HepG2 (cell line): ENCODE results near the gene PPA1. TPM values are rescaled to one million over a fixed set of nuclear protein-coding genes. Genes with fewer than 3 reads are reported as not detected.

Experiments
- ATAC-seq: fragments of 200-7000 bp; cut with Tn5 transposase; 3 replicates; pipeline ENCODE4 v1.9.1; 2020; ENCODE audit warnings: mild to moderate bottlenecking, moderate library complexity
- BruUV-seq: library from RNA; stranded (reverse); fragments of 400-500 nt; replicated peaks from 2 replicates; lab custom pipeline; 2021; lab: Mats Ljungman, UMichigan
- CTCF ChIA-PET: fragments of 300-600 bp; formaldehyde crosslinking; extraction: SDS; loops from one replicate; lab custom pipeline; 2021; ENCODE audit warnings: low total read pairs, inconsistent platforms, low intra/inter-chr PET ratio; lab: Yijun Ruan, JAX
- POLR2A ChIA-PET: fragments of 350-600 bp; sonication (Branson Sonifier 250); formaldehyde crosslinking; loops from one replicate; lab custom pipeline; 2020; ENCODE audit warnings: antibody characterized with exemption, inconsistent platforms; lab: Yijun Ruan, JAX
- DNase-seq: peaks from one replicate; pipeline ENCODE4 v3.0.0-alpha.2; 2015; ENCODE audit warnings: low spot score
- FAIRE-seq: peaks from 3 replicates; lab custom pipeline; 2011; peaks lifted over from hg19 to GRCh38; lab: Jason Lieb, UNC
- H2AFZ ChIP-seq: one replicate; pipeline ENCODE4 v1.6.1; 2011; ENCODE audit warnings: low read length, inconsistent platforms
- H3K27ac ChIP-seq: fragments of 300-600 bp; 3 replicates; pipeline ENCODE4 v1.8.0; 2011; ENCODE audit warnings: mixed run types, mild to moderate bottlenecking, mixed read lengths, low read length, inconsistent platforms; ENCODE audit not compliant: insufficient read depth; ENCODE audit errors: extremely low read length
- H3K27me3 ChIP-seq, 2 experiments: fragments of 200-600 bp in 1 of 2; 2 replicates in 1 of 2; 3 replicates in 1 of 2; pipeline versions ENCODE4 v1.6.0 to v1.8.0; 2011; ENCODE audit warnings: low read length in 2 of 2, mild to moderate bottlenecking in 2 of 2, moderate library complexity in 2 of 2, inconsistent platforms in 1 of 2; ENCODE audit not compliant: insufficient read depth in 2 of 2, control insufficient read depth in 1 of 2
- H3K36me3 ChIP-seq, 2 experiments: fragments of 200-600 bp in 1 of 2; replicated peaks in 1 of 2; 2 replicates in 1 of 2; 3 replicates in 1 of 2; pipeline versions ENCODE4 v1.5.1 to v1.8.0; 2011; ENCODE audit warnings: low read length in 2 of 2, inconsistent platforms in 1 of 2; ENCODE audit not compliant: insufficient read depth in 2 of 2, control insufficient read depth in 1 of 2
- H3K4me1 ChIP-seq: 2 replicates; pipeline ENCODE4 v1.5.1; 2012; ENCODE audit warnings: low read length, inconsistent platforms; ENCODE audit not compliant: insufficient read depth
- H3K4me2 ChIP-seq: 2 replicates; pipeline ENCODE4 v1.6.0; 2011; ENCODE audit warnings: low read depth, low read length, inconsistent platforms
- H3K4me3 ChIP-seq, 3 experiments: fragments of 200-600 bp in 1 of 3; sonication (generic), shearing (Covaris generic) in 1 of 3; replicated peaks in 1 of 3; 2 replicates each; pipeline ENCODE4 v1.5.1; 2011 to 2016; ENCODE audit warnings: low read length in 3 of 3, inconsistent platforms in 2 of 3, low read depth in 2 of 3, mild to moderate bottlenecking in 2 of 3, control low read depth in 1 of 3, mixed read lengths in 1 of 3; ENCODE audit not compliant: insufficient read depth in 1 of 3
- H3K79me2 ChIP-seq: one replicate; pipeline ENCODE4 v1.6.1; 2011; ENCODE audit warnings: low read length, inconsistent platforms; ENCODE audit not compliant: insufficient read depth
- H3K9ac ChIP-seq: 2 replicates; pipeline ENCODE4 v1.6.0; 2011; ENCODE audit warnings: mild to moderate bottlenecking, low read depth, low read length, inconsistent platforms; ENCODE audit not compliant: insufficient read depth
- H3K9me3 ChIP-seq: 2 replicates; pipeline ENCODE4 v1.5.1; 2012; ENCODE audit warnings: mild to moderate bottlenecking, low read length
- H4K20me1 ChIP-seq: 2 replicates; pipeline ENCODE4 v1.6.0; 2011; ENCODE audit warnings: inconsistent platforms, mild to moderate bottlenecking, low read length, moderate library complexity; ENCODE audit not compliant: insufficient read depth
- FLYWCH1 ChIP-seq: sonication (generic); formaldehyde crosslinking; IDR thresholded peaks from 2 replicates; pipeline ENCODE4 v1.8.1; 2023; ENCODE audit warnings: mild to moderate bottlenecking, missing genetic modification reagents
- HNF1A ChIP-seq, 2 experiments: sonication (generic) in 1 of 2; formaldehyde crosslinking in 1 of 2; IDR thresholded peaks; 2 replicates each; pipeline versions ENCODE4 v1.4.0 to v1.6.1; 2016 to 2020; ENCODE audit warnings: borderline replicate concordance in 1 of 2, low read depth in 1 of 2, mild to moderate bottlenecking in 1 of 2, missing genetic modification reagents in 1 of 2
- MTA3 ChIP-seq: sonication (generic); formaldehyde crosslinking; IDR thresholded peaks from 2 replicates; pipeline ENCODE4 v1.4.0; 2020; ENCODE audit warnings: missing genetic modification reagents
- TRIM24 ChIP-seq: sonication (generic); formaldehyde crosslinking; IDR thresholded peaks from 2 replicates; pipeline ENCODE4 v1.8.0; 2022; ENCODE audit warnings: mild to moderate bottlenecking, missing genetic modification reagents
- YEATS2 ChIP-seq: sonication (generic); formaldehyde crosslinking; IDR thresholded peaks from 2 replicates; pipeline ENCODE4 v1.4.0; 2020; ENCODE audit warnings: missing genetic modification reagents, borderline replicate concordance
- ZBTB21 ChIP-seq: sonication (generic); formaldehyde crosslinking; IDR thresholded peaks from 2 replicates; pipeline ENCODE4 v1.4.0; 2020; ENCODE audit warnings: missing genetic modification reagents
- ZBTB46 ChIP-seq: sonication (generic); formaldehyde crosslinking; IDR thresholded peaks from 2 replicates; pipeline ENCODE4 v1.4.0; 2020; ENCODE audit warnings: mild to moderate bottlenecking, missing genetic modification reagents, borderline replicate concordance
- ZFP82 ChIP-seq: sonication (generic); formaldehyde crosslinking; IDR thresholded peaks from 2 replicates; pipeline ENCODE4 v1.5.1; 2020; ENCODE audit warnings: mild to moderate bottlenecking, missing genetic modification reagents, borderline replicate concordance
- ZIK1 ChIP-seq: sonication (generic); formaldehyde crosslinking; IDR thresholded peaks from 2 replicates; pipeline ENCODE4 v1.5.0; 2020; ENCODE audit warnings: mild to moderate bottlenecking, low read depth, missing genetic modification reagents, borderline replicate concordance
- ZNF205 ChIP-seq: IDR thresholded peaks from 2 replicates; pipeline ENCODE4 v1.6.1; 2018; ENCODE audit warnings: missing biosample characterization, missing genetic modification reagents
- ZNF207 ChIP-seq: fragments of 450-650 bp; IDR thresholded peaks from 2 replicates; pipeline ENCODE4 v1.6.1; 2016; ENCODE audit warnings: antibody characterized with exemption, borderline replicate concordance
- ZNF234 ChIP-seq: sonication (generic); formaldehyde crosslinking; conservative IDR thresholded peaks from 2 replicates; pipeline ENCODE4 v1.5.1; 2020; ENCODE audit warnings: mild to moderate bottlenecking, missing genetic modification reagents
- ZNF317 ChIP-seq: sonication (generic); formaldehyde crosslinking; IDR thresholded peaks from 2 replicates; pipeline ENCODE4 v1.5.0; 2020; ENCODE audit warnings: mild to moderate bottlenecking, missing genetic modification reagents
- ZNF430 ChIP-seq: sonication (generic); formaldehyde crosslinking; IDR thresholded peaks from 2 replicates; pipeline ENCODE4 v1.9.0; 2021; ENCODE audit warnings: mild to moderate bottlenecking, missing genetic modification reagents
- ZNF501 ChIP-seq: sonication (generic); formaldehyde crosslinking; IDR thresholded peaks from 2 replicates; pipeline ENCODE4 v1.5.1; 2020; ENCODE audit warnings: mild to moderate bottlenecking, moderate library complexity, missing genetic modification reagents
- ZNF772 ChIP-seq: sonication (generic); formaldehyde crosslinking; IDR thresholded peaks from 2 replicates; pipeline ENCODE4 v1.5.0; 2020; ENCODE audit warnings: mild to moderate bottlenecking, missing genetic modification reagents
- ZNF790 ChIP-seq: sonication (generic); formaldehyde crosslinking; IDR thresholded peaks from 2 replicates; pipeline ENCODE4 v1.8.0; 2022; ENCODE audit warnings: missing genetic modification reagents, mild to moderate bottlenecking, borderline replicate concordance
- WGBS: methylation state at CpG from one replicate; pipeline ENCODE4 v1.1.6; 2017; ENCODE audit warnings: low lambda C conversion rate; 5-methylcytosine and 5-hydroxymethylcytosine counted together
- in situ Hi-C: cut with HindIII; loops from 2 replicates; pipeline ENCODE4 v1.10.0; 2017; ENCODE audit warnings: low pct_unique_long_range_greater_than_20kb; ENCODE audit not compliant: extremely low pct_ligation_motif_present
- intact Hi-C: fragments of 100-400 bp; cut with micrococcal nuclease; formaldehyde crosslinking; loops from one replicate; pipeline ENCODE4 v1.10.0; 2022; ENCODE audit not compliant: unreplicated experiment
- polyA plus RNA-seq, 8 experiments: library from polyadenylated mRNA; depleted of rRNA in 3 of 8; stranded (reverse) in 7 of 8; unstranded in 1 of 8; fragments of >200 nt; fragmentation: Illumina TruSeq in 4 of 8; extraction: Trizol in 4 of 8; gene quantifications; 2 replicates each; pipeline versions ENCODE4 v1.2.1 to v1.2.3, GENCODE V29; 2011 to 2016; ENCODE audit warnings: low read depth in 4 of 8, missing spikeins in 1 of 8, mixed read lengths in 1 of 8; ENCODE audit not compliant: insufficient read depth in 1 of 8
- total RNA-seq, 5 experiments: library from RNA; depleted of rRNA; stranded (reverse); fragments of >200 nt; fragmentation: Illumina TruSeq; extraction: Trizol; gene quantifications; 2 replicates each; pipeline ENCODE4 v1.2.3, GENCODE V29; 2016; ENCODE audit warnings: low read depth in 1 of 5

PPA1 gene
- total and polyA plus RNA-seq, 2 of the 13 experiments (the other 11 are each of a cell fraction or from before 2014, with no cell fraction given): 136 to 250 TPM

GRCh38 chr10:70266056-70266455 lies 32.8 kb upstream of the PPA1 start:
- H4K20me1 ChIP-seq: no peaks in the 10 kb centered on the region
- no peak overlapping the region for H3K9ac ChIP-seq
- H2AFZ ChIP-seq: no peak overlapping the region
- H3K27me3 ChIP-seq: peaks cover 2 to 3% of the 10 kb centered on the region in 2 experiments; a peak in 2 of 5 replicates
- no peaks in the 10 kb centered on the region for H3K79me2 ChIP-seq
- in situ Hi-C loops (no loop called here), intact Hi-C loops (no loop called here)
- DNase-seq (no peak), ATAC-seq (no peak), FAIRE-seq (no peak)
- H3K36me3 ChIP-seq: no peaks in the 10 kb centered on the region
- H3K27ac ChIP-seq: no peak overlapping the region
- TF ChIP-seq HNF1A (IDR thresholded peaks at IDR 0.05; ENCODE audit: low read depth) (no peak), HNF1A (CRISPR knock-in tag; IDR thresholded peaks at IDR 0.05; ENCODE audit: borderline replicate concordance) (no peak), ZIK1 (CRISPR knock-in tag) (no peak), ZNF501 (no peak), ZNF790 (no peak), MTA3 (CRISPR knock-in tag) (no peak), FLYWCH1 (CRISPR knock-in tag) (no peak), ZNF207 (no peak), ZNF205 (CRISPR knock-in tag) (no peak), YEATS2 (no peak), ZNF317 (CRISPR knock-in tag) (no peak), ZNF430 (no peak), TRIM24 (CRISPR knock-in tag) (no peak), ZBTB46 (no peak), ZNF234 (CRISPR knock-in tag) (no peak), ZNF772 (CRISPR knock-in tag) (no peak), ZBTB21 (CRISPR knock-in tag) (no peak), ZFP82 (CRISPR knock-in tag) (no peak)
- H3K4me1 ChIP-seq: no peaks in the 10 kb centered on the region
- peaks cover 6% of the 10 kb centered on the region for H3K9me3 ChIP-seq
- ChIA-PET CTCF (interaction anchor here (1.4 to 2.6 kb wide), 2 partner anchors 98 to 122 kb away, joined by 7 to 8 read pairs; no protein-coding TSS in a partner anchor), POLR2A (interaction anchor here (1.3 to 1.9 kb wide), 3 partner anchors 32 to 98 kb away, joined by 3 to 9 read pairs (median 5); partner anchors contain the start of gene PPA1)
- H3K4me2 ChIP-seq: no peak overlapping the region
- 85% methylated on average over 7 of the region's 7 CpGs for WGBS
- BruUV-seq: no TSS peak
- H3K4me3 ChIP-seq: no peak overlapping the region
